NOMO-1 treated with dmso at 0.1 percent for 144 hours (cell line): Measurements from ENCODE around the gene ADPRH.

Experiments used
- DNase-seq: peaks from one replicate; lab custom pipeline; 2025; ENCODE audit not compliant: unreplicated experiment; lab: John Stamatoyannopoulos, UW

Gene ADPRH

DNA sequence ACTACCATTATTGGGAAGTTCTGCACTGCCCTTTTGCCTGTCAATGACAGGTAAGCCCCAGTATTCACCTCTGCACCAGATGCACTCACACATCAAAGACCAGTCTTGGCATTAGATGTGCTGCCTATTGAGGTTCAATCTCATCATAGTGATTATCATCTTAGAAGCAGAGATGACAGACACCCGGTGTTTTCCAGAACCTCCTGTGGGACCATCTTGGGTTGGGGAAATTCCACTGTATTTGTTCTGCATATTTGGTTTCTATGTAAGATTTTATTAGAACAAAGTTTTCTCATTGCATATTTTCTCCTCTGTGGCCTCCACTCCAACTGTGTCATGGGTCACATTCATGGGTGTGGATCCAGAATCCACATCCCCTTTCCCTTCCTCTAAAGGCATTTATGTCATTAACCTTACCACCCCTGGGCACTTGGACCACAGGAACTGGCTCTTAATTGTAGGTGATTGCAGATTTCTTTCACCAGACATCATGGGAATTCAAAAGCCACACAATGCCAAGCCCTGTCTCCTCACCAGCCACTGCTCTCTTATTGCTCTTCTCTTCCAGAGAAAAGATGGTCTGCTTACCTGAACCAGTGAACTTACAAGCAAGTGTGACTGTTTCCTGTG, 49.6 kb downstream of the ADPRH start:
- no peak for DNase-seq

DNA sequence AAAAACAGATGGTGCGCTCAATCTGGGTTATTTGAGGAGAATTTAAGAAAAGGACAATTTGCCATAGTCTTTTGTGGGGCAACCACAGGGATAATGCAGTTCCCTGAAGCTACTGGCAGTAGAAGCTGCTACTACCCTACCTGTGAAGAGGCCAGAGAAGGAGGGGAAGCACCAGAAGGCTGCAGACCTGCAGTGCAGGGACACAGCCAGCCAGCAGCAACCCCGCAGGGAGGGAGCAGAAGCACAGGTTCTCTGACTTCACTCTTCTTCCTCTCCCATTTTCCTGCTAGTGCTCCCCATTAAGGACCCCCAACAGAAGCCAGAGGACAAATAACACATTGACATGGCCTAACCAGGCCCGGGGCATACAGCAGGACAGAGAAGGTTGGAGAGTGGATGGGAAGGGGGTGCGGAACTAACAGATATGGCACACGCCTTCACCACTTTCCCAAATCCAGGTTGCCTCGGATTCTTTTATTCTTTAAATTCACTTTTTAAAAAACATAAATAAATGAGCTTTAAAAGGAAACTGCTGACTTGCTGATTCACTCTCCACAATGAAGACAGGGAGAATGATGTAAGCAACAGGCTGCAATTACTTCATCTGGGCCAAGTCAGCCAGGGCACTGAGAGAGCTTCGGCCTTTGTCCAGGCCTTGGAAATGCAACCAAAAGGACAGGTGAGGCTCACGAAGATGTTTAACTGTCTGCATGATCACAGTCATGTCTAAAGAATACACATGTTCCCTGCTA, 51.0 kb downstream of the ADPRH start:
- no peak for DNase-seq

DNA sequence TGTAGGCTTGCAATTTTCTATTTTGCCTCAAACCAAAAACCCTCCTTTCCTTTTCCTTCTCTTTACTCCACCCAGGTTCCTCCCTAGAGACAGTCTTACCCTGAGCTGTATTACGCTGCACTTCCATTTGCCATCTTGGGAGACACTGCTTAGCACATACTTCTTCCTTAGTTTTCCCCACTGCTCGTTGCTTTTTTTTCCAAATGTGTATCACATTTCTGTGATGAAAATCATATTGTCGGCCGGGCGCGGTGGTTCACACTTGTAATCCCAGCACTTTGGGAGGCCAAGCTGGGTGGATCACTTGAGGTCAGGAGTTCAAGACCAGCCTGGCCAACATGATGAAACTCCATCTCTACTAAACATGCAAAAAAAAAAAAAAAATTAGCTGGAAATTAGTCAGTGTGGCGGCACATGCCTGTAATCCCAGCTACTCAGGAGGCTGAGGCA, 51.6 kb downstream of the ADPRH start:
- DNase-seq = no peak

DNA sequence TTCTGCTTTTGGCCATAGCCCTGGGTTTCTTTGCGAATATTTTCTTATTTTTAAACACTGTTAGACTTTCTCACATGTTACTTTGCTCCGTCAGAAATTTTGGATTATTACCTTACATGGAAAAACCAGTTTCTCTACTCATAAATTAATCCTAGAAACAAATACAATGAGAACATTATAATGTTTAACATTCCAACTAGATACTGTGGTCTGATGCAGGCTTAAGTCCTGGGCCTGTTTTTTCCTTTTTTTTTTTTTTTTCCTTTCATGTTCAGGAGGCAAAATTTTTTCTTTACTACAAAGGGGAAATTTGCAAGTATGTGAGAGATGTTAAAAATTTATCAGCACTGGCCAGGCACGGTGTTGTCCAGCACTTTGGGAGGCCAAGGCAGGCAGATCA, 52.2 kb downstream of the ADPRH start:
- DNase-seq = no peak

DNA sequence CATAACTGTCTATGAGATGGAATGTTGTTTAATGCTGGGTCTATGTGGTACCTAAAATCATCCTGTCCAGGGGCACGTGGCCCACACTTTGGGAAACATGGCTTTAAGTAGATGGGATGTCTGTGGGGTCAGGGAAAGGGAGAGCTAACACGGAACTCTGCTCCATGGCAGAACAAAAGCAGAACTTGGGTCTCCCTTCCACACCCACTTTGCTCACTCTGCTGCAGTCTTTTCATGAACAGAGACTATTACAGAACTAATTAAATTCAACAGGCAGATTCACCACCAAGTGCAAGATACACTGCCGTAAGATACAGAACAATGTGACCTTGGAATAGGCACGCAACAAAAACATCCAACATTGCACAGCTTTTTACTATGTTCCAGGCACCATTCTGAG, 52.9 kb downstream of the ADPRH start:
- DNase-seq = no peak

DNA sequence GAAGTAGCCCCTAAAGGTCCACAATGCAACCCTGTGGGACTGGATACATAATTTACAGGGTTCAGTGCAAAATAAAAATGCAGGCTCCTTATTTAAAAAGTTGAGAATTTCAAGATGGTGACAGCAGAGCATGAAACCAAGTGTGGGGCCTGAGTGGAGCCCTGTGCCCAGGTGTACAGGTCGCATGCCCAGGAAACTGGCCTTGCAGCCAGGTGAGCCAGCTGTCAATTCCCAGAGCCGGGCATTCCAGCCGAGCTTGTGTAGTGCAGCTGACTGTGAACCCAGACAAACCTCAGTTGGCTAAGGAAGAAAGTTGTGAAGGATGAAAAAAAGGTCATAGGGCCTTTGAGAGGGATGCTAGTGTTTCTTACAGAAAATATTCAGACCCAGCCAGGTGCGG, 53.5 kb downstream of the ADPRH start:
- DNase-seq = no peak

DNA sequence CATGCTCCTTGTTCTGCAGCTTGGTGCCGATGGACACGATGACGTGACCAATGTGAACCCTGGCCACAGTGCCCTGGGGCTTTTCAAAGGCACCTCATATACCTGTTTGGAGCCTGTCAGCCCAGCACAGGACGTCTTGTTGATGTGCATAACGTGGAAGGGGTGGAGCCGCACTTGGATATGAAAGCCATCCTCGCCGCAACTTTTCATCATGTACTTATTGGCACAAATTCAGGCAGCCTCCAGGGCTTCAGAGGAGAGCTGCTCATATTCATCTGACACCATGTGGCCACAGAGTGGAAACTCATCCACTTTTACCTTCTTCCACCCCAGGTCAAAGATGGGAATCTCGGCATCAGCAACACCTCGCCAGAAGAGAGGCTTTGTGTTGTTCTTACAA, 56.4 kb downstream of the ADPRH start:
- no peak for DNase-seq

DNA sequence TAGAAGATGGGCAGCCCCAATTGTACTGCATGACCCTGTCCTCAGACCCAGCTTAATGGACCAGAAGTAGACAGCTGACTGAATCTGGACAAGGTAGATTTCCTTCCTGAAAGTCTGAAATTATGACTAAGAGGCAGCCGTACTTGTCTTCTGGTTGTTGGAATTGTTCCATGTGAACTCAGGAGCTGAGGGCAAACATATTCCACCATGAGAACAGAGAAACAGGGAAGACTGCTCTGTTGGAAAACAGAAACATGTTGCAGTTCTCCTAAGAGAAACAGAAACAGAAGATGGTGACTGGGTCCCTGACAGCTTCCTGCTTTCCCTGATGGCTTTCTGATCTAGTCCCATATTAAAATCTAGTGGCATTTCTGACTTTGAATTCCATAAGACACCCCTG, 57.0 kb downstream of the ADPRH start:
- DNase-seq = no peak

DNA sequence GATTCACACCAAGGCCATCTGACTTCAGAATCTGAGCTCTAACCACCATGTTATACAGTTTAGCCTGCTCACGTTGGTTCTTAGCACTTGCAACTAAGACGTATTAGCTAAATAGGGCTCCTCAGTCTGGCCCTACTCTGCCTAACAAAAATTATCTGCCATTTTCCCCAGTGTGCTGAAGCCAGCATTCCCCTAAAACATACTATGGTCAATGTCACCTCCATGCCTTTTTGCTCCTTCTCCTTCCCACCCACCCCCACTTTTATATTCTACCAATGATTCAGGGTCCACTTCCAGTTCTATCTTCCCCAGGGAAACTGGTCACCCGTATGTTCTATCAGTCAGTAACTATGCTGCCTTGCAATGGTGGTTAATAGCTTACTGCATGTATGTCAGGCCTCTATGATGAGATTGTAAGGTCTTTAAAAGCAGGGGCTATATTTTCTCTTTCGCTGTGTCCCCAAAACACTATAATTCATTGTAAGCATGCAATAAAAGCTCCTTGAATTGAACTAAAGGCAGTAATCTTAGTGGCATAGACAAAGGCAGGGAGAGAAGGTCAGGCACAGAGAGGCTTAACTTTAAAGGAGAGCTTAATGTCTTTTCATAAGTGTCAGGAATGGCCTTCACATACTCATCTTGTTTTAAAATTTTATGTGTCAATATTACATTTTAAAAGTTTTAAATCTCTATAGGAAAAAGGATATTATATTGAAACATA, 57.8 kb downstream of the ADPRH start:
- no peak for DNase-seq

DNA sequence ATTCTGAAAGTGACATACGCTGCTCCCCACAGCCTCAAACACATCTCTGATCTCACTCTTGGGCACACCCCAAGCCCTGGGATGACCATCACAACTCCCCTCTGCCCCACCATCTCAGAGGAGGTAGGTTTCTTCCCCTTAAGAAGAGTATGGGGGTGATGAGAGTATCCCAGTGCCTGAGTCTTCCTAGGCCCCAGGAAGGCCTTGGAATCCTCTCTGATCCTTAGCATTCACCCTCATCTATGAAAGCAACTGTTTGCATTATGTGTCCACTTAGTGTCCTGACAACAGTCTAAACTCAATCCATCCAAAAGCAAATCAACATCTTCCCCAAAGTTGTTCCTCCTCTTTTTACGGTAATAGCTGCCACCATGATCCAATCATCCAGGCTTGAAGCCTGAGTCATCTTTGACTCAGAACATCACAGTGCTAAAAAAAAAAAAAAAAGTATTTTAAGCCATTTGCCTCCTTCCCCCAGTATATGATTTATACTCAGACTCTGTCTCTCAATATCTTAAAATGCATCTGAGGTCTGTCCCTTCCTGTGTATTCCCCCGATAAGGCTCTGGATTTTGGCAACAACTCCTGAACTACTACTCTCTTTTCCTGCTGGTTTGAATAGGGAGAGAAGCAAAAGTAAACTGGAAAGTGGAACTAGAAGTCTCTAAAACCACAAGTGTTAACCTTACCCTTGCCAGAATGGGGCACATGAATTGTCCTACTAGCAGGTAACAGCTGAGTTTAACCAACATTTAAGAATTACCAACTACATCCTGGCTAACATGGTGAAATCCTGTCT, 58.6 kb downstream of the ADPRH start:
- DNase-seq = peak; percentile 31
